ENCODE measurements around the gene DAAM1.

Gene DAAM1

DNA sequence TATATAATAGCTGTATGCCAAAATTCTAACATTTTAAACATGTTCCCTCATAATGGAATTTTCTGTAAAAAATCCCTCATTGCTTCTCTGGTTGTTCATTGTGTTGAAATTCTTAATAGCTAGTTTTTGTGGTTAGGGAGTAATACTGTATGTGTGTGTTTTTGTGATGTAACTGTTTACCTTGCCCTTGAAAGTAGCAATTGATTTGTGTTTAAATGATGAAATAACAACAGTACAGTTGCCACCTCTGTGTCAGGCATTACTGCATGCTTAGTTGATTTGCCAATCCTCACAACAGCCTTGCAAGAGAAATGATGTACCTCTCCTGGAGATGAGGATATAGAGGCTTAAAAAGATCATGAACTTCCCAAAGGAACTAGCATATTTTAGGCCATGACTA is 94.9 kb downstream of the DAAM1 start:
- DNase-seq (ENCODE audit: low spot score) (no peak), FAIRE-seq (no peak)

DNA sequence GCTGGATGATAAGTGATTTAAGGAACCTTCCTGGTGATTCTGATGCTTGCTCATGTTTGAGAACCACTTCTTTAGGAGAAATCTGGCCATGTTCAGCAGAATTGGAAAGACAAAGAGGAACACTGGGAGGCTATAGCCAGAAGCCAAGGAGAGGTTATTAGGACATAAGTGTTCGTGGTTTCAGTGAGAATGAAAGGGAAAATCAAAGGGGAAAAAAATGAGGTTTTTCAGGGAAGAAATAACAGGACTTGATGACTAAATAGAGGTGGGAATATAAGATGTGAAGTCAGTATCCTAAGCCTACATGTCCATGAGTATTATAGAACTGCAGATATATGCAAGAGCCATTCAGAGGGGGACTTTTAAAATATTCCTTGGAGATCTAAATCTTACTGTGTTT is 95.6 kb downstream of the DAAM1 start:
- no peak for FAIRE-seq
- DNase-seq (ENCODE audit: low spot score) = no peak

DNA sequence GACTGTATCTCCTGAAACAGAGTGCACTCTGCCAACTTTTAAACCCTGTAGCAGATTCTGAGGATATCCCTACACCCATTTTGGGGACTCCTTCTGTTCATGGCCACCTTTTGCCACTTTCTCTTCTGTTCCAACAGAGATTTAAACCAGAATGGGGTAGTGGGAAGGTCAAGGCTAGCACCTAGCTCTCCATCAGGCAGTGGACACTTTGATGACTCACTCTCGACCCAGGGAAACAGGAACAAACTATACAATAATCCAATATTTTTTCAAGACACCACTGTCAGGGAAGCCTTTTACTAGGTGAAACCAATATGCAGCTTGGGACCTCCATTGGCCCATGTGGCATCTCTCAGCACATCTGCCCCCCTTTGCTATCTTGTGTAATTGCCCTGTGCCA is 103.6 kb downstream of the DAAM1 start:
- no peak for DNase-seq (ENCODE audit: low spot score)
- FAIRE-seq = peak; percentile 32

DNA sequence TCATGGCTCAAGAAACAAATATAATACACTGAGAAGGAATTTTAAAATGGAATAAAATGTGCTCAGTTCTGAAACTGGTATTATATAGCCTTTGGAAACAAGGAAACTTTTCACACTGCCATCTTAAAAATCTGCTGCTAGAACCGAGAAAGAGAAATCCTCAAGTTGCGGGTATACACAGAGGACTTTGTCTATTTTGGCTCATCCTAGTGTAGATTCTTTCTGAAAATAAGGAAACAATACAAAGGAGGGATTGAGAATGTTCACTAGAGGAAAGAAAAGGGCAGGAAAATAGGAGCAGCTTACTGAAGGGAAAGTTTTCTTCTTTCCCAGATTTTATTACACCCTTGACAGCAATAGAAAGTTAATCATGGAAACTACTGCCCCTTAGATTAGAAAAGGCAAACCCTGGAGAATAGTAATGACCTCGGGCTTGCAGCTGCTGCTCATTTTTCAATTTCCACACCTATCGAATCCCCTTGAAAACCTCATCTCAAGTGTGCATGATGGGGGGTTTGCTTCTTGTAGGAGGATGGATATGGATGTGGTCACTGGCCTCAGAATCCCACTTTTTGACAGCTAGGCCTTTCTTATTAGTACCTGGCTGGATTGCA is 104.6 kb downstream of the DAAM1 start:
- FAIRE-seq = no peak

DNA sequence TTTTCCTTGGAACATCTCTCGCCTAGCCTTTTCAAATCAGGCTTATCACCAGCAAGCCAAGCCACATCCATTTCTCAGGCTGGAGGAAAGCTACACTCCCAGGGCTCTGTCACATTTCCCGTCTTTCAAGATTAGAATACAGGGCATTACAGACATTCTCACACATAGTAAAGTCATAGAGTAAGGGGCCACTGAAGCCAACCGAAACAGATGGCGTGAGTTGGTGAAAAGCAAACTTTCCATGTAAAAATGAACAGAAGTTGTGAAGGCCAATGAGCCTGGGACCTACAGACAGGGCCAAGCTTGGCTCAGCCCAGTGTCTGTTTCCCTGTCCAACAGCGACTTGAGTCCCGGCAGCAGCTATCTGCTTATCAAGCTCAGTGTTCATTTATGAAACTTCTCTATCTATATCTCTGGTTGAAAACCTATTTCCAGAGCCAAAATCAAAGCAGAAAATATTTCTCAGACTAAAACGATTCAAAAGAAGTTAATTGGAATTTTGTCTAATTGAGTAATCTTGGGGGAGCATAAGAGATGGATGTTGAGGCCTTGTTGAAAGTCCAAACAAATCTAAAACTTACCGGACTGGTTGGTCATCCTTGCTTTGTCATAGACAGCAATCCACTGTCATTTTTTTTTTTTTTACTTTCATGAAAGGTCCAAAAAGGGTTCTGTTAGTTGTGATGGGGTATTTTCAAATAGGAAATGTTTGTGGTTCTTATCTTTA is 105.6 kb downstream of the DAAM1 start:
- no peak for DNase-seq (ENCODE audit: low spot score)
- FAIRE-seq = no peak

More for the DNA sequence above, 104.6 kb downstream of the DAAM1 start:
- DNase-seq (ENCODE audit: low spot score) = no peak

DNA sequence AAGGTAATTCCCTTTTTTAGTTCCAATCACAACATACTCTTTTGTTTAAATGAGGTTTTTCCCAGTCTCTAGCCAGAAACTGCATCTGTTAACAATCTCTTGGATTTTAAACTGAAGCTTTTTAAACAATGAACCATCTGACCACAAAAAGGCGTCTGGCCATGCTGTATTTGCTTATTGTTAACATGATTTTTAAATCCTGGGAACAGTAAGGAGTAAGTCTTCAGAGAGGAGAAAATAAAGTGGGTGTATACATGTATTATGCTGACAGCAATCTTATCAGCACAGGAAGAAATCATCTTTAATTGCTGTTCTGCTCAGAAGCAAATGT is 106.2 kb downstream of the DAAM1 start:
- DNase-seq (ENCODE audit: low spot score) (no peak), FAIRE-seq (no peak)

DNA sequence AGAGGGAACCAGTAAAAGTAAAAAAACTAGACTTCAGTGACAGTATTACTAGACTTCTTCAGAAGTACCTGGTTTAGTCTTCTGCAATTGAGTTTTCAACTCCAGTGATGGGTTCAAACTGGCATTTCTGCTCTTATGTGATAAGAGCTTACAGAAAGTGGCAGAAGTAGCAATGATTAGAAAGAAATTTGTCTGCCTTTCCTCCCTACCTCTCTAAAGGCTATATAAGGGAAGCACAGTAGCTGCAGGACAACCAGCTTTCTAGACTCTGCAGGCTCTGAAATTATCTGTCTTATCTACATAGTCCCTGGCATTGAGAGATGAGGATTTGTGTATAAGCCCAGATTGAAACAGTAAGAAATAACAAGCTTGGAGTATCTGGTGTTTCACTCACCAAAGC is 107.5 kb downstream of the DAAM1 start:
- DNase-seq (ENCODE audit: low spot score) (no peak), FAIRE-seq (no peak)

DNA sequence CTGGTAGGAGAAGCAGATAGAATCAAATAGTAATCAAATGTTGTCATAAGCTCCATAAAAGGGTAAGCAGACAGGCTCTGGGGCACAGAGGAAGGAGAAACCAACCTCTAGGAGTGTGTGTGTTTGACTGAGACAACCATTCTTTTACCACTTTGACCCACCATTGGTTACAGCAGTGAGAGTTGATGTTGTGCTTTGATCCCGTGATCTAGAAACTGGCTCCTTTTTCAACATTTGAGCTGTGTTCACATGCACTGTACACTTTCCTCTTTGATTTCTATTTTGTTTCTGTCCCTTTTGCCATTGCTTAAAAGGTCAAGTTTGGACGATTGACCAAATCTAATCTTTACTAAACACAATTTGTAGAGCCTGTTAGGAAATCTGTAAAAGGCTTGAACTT is 108.0 kb downstream of the DAAM1 start:
- FAIRE-seq (no peak), DNase-seq (ENCODE audit: low spot score) (no peak)

DNA sequence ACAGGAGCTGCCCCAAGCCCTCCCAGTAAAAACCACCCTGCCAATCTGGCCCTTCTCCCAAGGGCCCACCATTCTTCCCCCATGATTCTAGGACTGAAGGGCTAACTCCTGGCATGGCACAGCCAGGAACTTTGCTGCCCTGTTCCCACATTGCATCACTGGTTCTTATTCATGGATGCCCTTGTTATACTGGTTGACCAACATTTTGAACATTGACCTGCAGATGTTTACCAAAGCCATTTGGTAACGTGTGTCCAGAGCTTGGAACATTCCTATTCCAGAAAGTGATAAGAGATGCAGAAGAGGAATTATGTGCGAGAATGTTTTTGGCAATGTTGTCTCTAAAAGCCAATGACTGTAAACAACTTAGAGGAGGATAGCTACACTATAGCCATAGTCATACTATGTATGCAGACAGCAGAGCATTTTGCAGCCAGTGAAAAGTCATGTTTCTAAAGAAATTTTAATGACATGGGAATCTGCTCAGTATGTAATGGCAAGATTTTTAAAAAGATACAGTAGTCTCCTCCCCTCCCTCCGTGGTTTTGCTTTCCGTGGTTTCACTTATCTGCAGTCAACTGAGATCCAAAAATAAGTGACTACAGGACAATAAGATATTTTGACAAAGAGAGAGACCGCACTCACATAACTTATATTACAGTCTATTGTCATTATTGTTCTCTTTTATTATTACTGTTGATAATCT is 108.8 kb downstream of the DAAM1 start:
- FAIRE-seq = no peak
- no peak for DNase-seq (ENCODE audit: low spot score)

DNA sequence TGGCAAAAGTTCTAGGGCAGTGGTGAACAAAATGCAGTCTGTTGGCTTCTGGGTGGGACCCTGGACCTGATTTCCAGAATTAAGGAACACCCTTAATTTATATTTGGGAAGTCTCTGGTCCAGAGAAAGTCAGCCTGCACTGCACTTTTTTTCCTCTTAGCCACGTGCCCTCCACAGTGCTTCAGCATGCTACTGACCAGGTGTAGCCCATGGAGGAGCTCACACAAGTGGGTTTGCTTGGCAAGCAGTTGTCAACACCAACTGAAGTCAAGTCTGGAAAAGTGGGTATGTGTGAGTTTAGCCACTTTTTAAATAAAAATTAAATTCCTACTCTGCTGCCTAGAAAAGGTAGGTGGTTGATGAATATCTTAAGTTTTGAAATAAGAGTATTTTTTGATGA is 111.3 kb downstream of the DAAM1 start:
- no peak for FAIRE-seq
- no peak for DNase-seq (ENCODE audit: low spot score)

DNA sequence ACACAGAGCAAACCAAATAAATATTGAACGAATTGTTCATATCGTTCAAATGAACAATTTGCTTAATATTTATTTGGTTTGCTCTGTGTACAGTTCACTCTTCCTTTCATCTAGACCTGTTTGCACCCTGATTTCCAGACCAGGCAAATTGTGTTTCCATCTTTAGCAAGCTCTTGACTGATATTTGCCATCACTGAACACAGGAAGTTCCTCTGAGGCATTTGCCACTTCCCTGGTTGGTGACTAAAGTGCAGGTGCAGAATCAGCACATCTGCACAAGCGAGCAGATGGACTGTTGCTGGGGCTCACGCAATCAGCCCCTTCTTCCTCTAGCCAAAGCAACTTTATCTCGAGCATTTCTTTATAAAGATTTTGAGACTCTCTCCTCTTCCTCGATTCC is 112.9 kb downstream of the DAAM1 start:
- no peak for FAIRE-seq
- DNase-seq (ENCODE audit: low spot score) = no peak

DNA sequence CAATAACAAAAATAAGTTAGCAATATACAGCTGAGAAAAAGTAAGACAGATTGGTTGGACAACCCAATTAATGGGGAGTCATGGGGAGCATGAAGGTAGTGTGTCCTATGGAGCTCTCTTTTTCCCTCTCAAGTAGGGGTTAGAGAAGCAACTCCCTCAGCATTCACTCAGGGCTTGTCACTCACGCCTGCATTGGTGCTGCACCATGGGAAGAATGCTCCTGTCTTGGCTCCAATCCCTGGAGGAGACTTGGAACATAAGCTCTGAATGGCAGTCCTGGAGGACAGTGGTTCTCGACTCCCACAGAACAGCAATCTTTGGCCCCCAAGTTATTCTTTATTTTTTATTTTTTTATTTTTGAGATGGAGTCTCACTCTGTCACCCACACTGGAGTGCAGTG is 113.8 kb downstream of the DAAM1 start:
- FAIRE-seq = no peak
- DNase-seq (ENCODE audit: low spot score) = no peak

DNA sequence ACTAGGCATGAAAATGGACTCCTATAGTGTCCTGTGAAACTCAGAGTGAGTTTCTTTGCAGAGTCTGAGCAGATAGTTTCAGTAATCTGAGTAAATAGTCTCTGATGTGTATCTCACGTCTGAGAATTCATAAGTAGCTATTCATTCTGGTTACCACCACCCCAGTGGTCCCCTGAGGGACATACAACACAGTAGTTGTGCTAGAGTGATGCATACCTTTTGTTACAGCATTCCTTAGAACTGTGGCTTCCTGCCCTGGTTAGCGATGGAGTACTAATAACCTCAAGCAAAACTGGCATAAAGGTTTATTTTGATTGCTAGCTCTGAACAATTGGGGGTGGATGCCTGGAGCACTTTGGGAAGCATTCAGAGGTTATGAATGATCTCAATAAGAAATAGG is 114.7 kb downstream of the DAAM1 start:
- DNase-seq (ENCODE audit: low spot score) = no peak
- FAIRE-seq = no peak

DNA sequence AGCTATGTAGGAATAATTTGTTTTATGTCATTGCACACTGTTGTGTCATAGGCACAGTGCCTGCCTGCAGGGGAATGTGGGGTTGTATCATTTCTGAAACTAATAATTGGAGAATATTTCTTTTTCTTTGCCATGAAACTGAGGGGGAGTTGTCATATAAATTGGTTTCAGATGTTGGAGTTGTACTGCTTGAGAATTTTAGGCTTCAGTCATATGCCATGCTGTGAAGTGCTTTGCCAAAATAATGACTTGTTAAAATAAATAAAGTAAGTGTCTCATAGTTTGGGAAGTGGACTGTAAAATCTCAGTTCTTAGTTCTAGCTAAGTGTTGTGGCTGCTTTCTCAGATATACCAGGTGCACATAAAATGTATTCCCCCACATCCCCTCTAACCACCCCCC is 116.8 kb downstream of the DAAM1 start:
- DNase-seq (ENCODE audit: low spot score) (no peak), FAIRE-seq (no peak)

DNA sequence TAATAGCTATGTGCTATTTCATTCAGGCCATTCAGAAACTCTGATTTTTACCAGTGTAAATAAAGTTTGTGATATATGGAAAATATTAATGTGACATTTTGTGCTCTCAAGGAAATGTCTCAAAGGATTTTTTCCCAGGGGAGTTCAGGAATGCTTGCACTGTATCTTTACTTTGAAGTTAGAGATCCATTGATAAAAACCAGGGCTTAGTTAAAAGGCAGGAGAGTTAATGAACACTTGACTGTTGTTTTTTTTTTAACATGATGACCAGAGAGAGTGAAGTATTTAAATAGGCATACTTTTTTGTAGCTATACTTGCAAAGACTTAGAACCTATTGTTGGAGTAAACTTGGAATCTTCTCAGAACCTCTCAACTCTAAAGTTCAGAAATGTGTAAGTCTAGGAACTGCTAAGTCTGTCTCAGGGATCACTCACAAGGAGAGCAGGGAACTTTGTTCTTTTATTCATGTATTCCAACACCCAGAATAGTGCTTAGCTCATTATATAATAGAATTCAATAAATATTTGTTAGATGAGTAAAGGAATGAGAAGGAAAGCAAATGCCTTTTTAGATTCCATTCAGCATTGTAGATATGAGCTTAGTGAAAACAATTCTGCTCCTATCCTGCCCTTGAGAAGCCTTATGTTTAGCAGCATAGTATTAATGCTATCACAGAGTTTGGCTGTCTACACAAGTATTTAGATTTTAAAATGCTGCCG is 117.5 kb downstream of the DAAM1 start:
- DNase-seq (ENCODE audit: low spot score) (no peak), FAIRE-seq (no peak)

DNA sequence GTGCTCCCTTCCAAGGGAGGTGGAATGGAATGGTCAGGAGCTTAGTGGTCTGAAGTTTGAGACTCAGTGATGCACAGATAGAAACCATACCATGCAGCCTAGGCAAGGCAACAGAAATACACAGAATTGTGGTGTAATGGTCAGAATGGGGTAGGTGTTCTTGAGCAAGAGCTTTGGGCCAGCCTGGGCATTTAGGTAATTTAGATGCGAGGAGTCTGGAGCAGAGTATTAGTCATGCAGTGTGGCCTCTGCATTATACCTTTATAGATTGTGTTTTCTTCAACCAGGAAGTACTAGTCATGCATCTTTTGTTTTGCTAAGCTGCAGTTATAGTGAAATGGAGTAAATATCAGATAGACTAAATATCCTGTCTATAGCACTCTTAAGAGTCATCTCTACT is 118.3 kb downstream of the DAAM1 start:
- DNase-seq (ENCODE audit: low spot score) = peak; percentile 53
- no peak for FAIRE-seq

DNA sequence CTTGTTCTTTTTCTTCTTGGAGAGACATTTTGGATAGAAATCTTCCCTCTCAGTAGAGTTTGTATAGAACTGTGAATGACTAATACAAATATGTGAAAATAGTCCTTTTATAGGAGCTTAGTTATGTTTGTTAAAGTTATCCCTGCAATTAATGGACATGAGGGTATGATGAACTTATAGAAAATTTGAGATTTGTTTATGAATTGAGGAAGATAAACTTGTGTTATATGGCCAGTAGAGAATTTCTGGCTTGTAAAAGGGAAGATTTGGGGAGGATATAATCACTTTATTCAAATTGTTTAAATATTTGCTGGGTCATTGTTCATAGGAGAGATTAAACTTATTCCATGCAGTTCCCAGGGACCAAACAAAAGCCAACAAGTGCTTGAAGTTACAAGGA is 119.6 kb downstream of the DAAM1 start:
- DNase-seq (ENCODE audit: low spot score) = no peak
- no peak for FAIRE-seq

DNA sequence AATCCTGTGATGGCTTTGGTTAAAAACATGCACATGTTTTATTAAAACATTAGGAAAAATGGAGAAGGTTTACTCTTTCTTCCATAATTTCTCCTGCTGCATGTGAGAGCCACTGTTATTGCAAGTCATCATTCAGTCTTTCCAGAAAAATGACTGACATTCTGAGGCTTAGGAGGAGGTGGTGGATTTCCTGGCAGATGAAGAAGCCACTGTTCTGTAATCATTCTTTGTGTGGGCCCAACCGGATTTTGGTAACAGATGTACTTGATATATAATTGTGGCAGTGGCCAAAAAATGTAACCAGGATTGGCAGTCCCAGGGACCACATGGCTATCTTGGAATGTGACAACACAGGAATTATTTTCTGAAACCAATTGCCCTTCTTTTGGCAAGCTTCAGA is 120.2 kb downstream of the DAAM1 start:
- no peak for DNase-seq (ENCODE audit: low spot score)
- no peak for FAIRE-seq

DNA sequence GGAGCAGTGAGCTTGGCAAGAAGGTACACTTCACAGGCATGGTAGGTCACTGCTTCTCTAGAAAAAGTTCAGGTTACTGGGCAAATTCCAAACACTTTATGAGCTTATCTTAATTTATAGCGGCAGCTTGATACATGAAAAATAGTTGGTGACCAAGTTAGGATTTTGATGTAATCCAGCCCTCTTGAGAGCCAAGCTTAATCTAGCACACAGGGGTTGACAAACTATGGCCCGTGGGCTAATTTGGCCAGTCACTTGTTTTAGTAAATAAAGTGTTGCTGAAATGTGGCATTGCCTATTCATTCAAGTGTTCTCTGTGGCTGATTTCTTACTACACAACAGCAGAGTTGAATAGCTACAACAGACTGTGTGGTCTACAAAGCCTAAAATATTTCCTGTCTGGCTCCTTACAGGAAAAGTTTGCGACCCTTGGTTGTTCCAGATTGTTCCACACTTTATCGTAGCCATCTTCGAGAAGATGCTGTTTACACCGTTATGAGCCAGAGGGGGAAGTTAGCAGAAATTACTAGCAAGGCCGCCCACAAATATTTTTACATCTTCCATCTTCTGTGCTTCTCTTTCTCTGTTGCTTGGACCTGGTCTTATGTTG is 120.9 kb downstream of the DAAM1 start:
- DNase-seq (ENCODE audit: low spot score) (no peak), FAIRE-seq (peak; percentile 37)

DNA sequence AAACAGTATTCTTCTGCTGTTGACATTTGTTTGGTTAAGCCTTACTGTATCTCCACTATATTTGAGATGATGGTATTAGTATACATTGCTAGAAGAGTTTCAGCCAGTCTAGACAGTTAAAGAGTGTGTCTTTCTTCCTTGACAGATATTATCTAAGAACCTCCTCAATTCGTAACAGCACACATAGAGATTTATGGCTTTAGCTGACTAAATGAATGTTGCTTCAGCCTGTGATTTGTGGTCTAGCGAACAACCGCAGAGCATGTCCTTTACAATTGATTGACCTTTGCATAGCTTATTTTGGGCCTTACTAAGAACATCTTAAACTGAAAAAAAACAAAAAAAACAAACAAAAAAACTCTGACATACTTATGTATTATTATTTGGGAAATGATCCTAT is 122.2 kb downstream of the DAAM1 start:
- DNase-seq (ENCODE audit: low spot score) = no peak
- FAIRE-seq = peak; percentile 27

DNA sequence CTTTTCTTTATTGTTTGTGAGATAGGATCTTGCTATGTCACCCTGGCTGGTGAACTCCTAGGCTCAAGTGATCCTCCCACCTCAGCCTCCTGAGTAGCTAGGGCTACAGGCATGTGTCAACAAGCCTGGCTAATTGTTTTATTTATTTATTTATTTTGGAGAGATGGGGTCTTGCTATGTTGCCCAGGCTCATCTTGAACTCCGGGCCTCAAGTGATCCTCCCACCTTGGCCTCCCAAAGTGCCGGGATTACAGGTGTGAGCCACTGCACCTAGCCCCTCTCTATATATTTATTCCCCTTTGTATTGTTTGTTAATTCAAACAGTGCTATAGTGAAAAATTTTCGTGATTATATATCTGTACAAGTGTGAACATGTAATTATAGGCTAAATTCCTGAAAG is 123.3 kb downstream of the DAAM1 start:
- DNase-seq (ENCODE audit: low spot score) (no peak), FAIRE-seq (no peak)

DNA sequence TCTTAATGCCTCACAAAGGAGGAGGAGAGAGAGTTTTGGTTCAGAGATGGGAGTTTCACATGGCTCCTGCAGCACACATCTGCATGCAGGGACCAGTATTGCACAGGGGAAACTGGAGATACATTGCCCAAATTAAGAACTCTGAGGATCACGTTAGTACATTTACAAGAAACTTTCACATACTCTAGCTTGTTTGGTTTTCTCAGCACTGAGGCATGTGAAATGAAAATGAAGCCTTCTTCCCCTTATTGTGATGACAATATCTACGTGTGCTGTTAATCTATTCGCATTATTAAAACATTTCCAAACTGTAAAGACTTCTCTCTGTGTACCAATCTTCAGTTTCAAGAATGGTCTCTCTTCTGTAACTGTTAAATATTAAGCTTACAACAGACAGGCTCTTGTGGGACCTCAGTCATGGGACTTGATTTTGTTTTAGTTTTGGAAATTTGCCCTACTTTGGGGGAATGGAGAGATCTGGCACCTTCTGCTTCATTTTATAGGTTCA is 124.7 kb downstream of the DAAM1 start:
- DNase-seq (ENCODE audit: low spot score) = no peak
- no peak for FAIRE-seq

Data from urothelium cell line (cell line).